22Rv1 (cell line): ENCODE measurements around the gene PCSK2.

Source experiments
- H3K27ac ChIP-seq: fragments of 450-650 bp; 2 replicates; pipeline ENCODE4 v1.5.1; 2017
- ZFX ChIP-seq: fragments of 450-650 bp; IDR thresholded peaks from 2 replicates; pipeline ENCODE4 v1.6.1; 2017; ENCODE audit warnings: antibody characterized with exemption, borderline replicate concordance
- TF ChIP-seq, protein P1 (sequence below): fragments of 450-650 bp; IDR thresholded peaks from 2 replicates; pipeline ENCODE4 v1.5.1; 2017; ENCODE audit warnings: mild to moderate bottlenecking

Gene PCSK2

DNA sequence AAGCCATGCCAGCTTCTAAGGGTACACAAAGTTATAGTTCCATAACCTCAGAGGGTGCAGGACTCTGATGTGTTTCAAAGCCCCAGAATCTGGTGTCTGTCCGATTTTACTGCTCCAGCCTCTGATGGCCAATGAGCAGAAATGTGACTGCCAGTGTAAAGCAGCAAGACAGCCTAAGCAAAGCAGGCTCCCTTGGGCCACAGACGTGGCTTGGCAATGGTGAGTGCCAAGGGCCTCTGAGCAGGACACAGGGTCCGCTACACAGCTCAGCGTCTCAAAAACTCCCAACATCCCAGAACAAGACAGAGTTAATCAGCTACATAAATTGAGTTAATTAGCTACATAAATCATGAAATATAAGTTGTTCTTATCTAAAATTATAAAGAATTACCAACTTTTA lies 69.2 kb downstream of the PCSK2 start:
- TF ChIP-seq, protein P1, sequence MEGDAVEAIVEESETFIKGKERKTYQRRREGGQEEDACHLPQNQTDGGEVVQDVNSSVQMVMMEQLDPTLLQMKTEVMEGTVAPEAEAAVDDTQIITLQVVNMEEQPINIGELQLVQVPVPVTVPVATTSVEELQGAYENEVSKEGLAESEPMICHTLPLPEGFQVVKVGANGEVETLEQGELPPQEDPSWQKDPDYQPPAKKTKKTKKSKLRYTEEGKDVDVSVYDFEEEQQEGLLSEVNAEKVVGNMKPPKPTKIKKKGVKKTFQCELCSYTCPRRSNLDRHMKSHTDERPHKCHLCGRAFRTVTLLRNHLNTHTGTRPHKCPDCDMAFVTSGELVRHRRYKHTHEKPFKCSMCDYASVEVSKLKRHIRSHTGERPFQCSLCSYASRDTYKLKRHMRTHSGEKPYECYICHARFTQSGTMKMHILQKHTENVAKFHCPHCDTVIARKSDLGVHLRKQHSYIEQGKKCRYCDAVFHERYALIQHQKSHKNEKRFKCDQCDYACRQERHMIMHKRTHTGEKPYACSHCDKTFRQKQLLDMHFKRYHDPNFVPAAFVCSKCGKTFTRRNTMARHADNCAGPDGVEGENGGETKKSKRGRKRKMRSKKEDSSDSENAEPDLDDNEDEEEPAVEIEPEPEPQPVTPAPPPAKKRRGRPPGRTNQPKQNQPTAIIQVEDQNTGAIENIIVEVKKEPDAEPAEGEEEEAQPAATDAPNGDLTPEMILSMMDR: no peak
- no peak for TF ChIP-seq ZFX
- H3K27ac ChIP-seq: no peak overlapping the region

DNA sequence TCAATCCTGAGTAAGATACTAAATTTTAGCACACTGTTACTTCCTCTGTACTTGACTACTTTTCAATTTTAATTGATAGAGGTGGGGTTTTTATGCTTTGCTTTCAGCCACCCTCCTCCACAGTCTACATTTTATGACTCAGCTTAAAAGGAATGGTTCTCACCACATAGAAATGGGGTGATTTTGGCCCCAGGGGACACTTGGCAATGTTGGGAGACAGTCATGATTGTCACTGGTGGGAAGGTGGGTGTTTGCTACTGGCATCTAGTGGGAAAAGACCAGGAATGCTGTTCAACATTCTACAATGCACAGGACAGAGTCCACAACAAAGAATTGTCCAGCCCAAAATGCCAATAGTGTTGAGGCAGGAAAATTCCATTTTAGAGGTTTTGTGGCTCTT lies 71.3 kb downstream of the PCSK2 start:
- TF ChIP-seq, protein P1: no peak
- no peak for TF ChIP-seq ZFX
- H3K27ac ChIP-seq: no peak overlapping the region

DNA sequence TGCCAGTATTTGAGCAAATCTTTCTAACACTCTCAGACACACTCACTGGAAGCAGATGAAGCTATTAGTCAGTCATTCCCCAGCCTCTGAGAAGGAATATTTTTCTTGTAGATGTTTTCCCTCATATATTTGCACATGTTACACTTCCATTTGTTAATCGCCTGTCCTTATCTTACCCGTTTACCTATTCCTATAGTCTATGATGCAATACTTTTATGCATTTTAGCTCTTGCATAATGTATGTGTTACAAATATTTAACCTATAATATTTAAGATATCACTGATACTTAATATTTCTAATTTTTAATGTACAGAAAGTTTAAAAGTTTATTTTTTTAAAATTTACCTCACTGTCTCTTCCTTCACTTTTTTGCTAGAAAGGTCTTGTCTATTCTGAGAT lies 71.9 kb downstream of the PCSK2 start:
- no peak overlapping the region for H3K27ac ChIP-seq
- TF ChIP-seq, protein P1: no peak
- TF ChIP-seq ZFX: no peak

DNA sequence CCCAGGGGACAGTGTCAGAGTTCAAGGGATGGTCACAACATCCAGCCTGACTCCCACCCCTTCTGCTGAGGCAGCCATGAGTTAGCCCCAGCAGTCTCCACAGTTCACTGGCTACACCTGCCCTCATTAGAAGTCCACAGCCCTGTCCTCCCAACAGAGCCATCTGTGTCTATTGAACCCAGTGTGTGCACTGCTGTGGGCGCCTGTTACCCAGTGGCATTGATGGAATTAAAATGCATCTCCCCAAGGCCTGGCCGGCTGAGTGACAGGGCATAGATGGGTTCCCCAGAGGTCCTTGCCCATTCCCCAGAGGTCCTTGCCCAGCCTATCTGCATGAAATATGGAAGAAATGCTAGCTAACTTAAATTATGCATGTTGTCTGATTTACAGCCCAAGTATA lies 73.3 kb downstream of the PCSK2 start:
- TF ChIP-seq, protein P1: no peak
- TF ChIP-seq ZFX: no peak
- H3K27ac ChIP-seq: no peak overlapping the region

DNA sequence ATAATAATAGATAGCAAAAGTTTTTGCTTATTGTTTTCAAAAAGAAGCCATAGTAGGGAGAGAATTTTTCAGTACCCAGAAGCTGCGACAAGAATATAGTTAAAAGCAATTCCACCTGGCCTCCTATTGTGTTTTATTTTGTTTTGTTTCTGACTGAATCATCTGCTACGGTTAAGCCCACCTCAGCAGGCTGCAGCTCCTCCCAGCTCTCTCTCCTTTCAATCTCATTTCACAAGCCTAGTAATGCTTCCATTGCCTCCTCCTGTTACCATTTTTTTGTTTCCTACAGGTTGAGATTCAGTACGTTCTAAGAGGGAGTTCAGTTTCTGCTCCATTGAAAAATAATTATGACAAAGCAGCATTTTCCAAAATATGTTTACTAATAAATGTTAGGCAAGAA lies 77.9 kb downstream of the PCSK2 start:
- H3K27ac ChIP-seq: no peak overlapping the region

DNA sequence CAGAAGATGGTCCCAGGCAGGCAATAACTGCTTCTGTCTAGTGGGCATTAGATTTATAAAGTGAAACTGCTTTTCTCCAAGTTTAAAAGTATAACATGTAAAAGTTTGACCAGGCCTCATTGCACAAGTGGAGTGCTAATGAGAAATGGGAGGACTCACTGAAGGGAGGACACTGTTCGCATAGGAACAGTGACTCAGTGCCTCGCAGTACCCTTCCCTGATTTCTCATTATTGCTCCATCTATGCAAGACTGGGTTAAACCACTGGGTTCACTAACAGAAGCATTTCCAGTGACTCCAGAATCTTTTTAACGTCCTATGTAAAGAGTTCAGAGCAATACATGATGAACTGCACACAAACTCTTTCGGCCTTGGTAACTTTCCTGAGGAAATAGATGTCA lies 79.6 kb downstream of the PCSK2 start:
- TF ChIP-seq, protein P1: no peak
- TF ChIP-seq ZFX: no peak
- no peak overlapping the region for H3K27ac ChIP-seq

More for the DNA sequence above, 77.9 kb downstream of the PCSK2 start:
- no peak for TF ChIP-seq ZFX
- TF ChIP-seq, protein P1: no peak

DNA sequence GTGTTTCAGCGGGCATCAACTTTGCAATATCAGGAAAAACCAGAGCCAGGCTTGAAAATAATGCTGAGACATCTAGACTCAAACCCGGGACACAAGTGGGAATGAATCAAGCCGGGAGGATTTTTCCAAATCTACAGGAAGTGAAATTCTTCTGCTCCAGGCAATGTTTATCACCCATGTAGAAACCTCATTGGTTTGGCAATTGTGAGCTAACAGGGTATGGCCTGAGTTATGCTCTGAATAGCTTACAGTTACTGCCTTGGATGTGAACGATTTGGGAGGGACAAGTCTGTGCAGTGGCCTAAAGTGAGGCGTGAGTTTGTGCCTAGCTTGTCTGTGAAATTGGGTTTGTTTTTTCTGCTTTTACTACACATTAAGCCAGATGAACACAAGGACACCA lies 87.4 kb downstream of the PCSK2 start:
- TF ChIP-seq ZFX: no peak
- TF ChIP-seq, protein P1: no peak

More for the DNA sequence above, 87.4 kb downstream of the PCSK2 start:
- H3K27ac ChIP-seq: no peak overlapping the region
